Measurements from ENCODE around the gene NFIB.

Gene NFIB

GRCh38 chr9:14192556-14192955 is 121.4 kb downstream of the NFIB start:
- in situ Hi-C loops (cut with MboI; ENCODE audit: low sequenced_read_pairs) = no loop called here

DNA sequence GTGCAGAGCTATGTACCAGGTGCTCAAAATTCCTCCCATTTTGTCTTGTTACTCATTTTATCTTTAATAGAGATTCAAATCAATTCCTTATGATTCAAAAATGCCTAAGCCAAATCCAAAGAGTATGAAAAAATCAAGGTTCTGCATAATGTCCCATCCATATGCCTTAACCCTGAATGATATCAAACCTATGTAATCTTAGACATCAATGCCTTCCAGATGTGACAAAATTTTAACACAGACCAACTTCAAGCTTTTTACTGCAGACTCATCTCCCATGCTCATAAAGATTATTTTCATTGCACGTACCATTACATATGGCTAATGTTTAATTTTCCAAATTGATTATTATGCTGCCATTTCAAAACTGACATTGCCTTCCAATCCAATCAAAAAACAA is 122.4 kb downstream of the NFIB start:
- in situ Hi-C loops (cut with MboI; ENCODE audit: low sequenced_read_pairs) = no loop called here

GRCh38 chr9:14190240-14190639 is 123.7 kb downstream of the NFIB start:
- in situ Hi-C loops (cut with MboI; ENCODE audit: low sequenced_read_pairs) = no loop called here

GRCh38 chr9:14189578-14189977 is 124.4 kb downstream of the NFIB start:
- in situ Hi-C loops (cut with MboI; ENCODE audit: low sequenced_read_pairs) = no loop called here

DNA sequence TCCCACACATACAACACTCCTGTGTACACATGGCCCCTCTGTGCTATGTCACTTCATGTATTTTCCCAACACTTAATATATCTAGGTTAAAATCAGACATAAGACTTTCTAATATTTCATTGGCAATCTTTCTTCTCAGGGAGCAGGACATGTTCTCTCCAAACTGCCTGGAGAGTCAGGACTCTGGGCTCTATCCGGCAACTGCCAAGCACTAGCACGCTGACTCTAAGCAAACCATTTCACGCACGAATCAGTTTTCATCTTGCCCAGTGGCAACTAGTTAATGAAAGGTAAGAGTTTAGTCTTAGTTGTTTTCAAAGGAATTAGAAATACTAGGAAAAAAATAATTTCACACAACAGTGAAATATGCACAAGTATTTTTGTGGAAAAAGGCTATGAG is 124.8 kb downstream of the NFIB start:
- in situ Hi-C loops (cut with MboI; ENCODE audit: low sequenced_read_pairs) = no loop called here

DNA sequence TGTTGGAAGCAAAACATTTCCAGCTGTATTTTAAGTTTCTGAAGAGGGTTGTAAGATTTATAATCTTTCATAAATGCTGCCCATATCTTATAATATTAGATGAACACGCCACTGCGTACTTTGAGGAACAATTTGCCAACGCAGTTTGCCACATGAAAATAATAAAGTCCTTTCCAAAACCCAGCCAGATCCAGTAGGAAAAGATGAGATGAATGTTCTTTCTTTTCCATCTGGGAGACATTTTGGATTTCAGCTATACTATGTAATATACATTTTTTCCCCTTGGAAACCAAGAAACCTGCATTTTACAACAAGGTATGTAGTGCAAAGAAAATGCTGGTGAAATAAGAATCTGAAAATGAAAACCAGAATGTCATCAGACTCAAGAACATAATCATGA is 125.4 kb downstream of the NFIB start:
- in situ Hi-C loops (cut with MboI; ENCODE audit: low sequenced_read_pairs) = no loop called here

DNA sequence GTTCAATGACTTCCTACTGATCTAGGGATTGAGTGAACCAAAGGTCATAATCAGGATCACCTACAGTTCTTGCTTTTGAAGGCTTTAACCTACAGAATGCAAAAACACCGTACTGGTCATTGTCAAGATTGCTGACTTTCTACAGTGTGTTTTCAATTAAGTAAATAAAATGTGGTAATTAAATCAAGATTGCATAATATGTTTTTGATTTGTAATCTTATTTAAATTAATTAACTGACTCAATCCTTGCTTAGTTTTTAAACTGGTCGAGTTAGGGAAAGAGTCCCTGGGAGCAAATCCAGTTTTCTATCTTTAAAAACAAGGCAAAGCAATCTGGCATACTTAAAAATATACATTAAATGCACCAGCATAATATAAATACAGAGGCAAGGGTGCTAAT is 125.9 kb downstream of the NFIB start:
- in situ Hi-C loops (cut with MboI; ENCODE audit: low sequenced_read_pairs) = no loop called here

- in situ Hi-C loops (cut with MboI; ENCODE audit: low sequenced_read_pairs) = no loop called here
These were observed 127.8 kb downstream of the NFIB start for GRCh38 chr9:14186096-14186495.

GRCh38 chr9:14185016-14185415 is 128.9 kb downstream of the NFIB start:
- in situ Hi-C loops (cut with MboI; ENCODE audit: low sequenced_read_pairs) = no loop called here

DNA sequence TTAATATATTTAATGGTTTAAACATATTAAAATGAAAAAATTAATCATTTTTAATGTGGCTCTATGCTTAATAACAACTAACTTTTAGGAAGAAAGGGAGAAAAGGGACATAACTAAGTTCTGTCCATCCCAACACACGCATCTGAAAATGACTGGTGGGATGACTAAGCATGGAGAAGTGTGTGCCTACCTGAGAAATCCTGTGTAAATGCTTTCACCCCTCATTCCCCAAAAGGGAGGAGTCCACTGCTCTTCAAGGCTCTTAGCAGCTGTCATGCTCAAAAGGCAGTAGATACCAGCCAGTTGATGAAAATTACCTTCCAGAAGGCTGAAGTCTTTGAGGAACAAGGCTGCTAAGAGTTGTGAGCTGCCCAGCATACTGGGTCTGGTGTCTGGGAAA is 130.9 kb downstream of the NFIB start:
- in situ Hi-C loops (cut with MboI; ENCODE audit: low sequenced_read_pairs) = no loop called here

DNA sequence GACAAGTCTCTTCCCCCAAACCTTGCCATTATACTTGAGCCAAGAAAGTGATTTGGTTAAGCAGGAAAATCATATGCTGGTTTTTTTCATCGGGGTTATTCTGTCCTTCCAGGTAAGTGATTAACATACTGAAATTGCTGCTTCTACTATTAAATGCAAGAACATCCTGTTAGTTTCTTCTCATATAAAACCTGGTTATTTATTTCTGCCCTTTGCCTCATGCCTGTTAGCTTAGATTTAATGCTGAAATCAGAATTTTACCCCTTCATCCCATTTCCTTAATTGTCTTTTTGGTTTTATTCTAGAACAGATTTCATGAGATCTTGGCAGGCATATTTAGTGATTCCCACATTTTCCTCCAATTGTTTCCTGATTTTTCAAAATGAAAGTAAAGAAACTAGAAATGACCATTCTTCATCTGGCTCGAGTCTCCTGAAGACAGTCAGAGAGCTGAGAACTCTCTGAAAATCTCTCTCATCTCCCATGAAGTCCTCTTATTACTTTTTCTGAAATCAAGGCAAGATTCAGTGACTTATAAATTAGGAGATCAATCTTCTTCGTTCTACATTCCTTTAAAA is 132.9 kb downstream of the NFIB start:
- in situ Hi-C loops (cut with MboI; ENCODE audit: low sequenced_read_pairs) = no loop called here

- in situ Hi-C loops (cut with MboI; ENCODE audit: low sequenced_read_pairs) = no loop called here
These were observed 133.6 kb downstream of the NFIB start for GRCh38 chr9:14180093-14180959.

DNA sequence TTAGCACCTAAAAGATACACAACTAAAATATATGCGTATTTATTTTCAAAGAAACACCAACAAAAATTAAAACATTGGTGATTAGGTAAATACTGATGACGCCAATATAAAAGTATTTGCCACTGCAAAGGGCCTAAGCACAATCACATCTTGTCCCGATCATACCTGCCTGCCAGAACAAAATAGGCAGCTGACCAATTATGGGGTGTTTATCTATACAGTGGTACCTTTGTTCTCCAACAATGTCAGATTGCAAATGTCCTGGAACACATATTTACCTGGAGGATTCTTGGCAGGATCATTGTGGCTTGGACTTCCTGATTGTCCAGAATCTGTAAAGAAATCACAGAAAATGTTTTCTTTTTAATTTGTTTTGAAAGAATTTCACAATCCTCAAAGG is 134.5 kb downstream of the NFIB start:
- in situ Hi-C loops (cut with MboI; ENCODE audit: low sequenced_read_pairs) = no loop called here

DNA sequence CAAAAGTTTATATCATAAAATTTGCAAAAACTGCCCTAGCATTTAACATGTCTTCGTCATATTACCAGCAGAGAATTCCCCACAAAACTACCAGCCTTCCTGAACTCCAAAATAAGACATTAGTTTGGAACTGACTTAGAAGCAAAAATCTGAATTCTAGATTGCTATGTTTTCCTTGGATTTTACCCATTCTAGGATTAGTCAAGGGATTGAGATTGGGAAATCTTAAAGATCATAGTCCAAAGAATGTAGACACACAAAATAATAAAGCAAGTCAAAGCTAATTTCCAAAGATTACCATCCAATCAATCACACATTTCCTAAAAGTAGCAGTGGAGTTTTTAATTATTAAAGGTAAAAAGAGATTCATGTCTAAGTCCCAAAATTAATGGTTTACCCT is 138.2 kb downstream of the NFIB start:
- in situ Hi-C loops (cut with MboI; ENCODE audit: low sequenced_read_pairs) = no loop called here

- in situ Hi-C loops (cut with MboI; ENCODE audit: low sequenced_read_pairs) = no loop called here
These were observed 140.2 kb downstream of the NFIB start for GRCh38 chr9:14173713-14174112.

DNA sequence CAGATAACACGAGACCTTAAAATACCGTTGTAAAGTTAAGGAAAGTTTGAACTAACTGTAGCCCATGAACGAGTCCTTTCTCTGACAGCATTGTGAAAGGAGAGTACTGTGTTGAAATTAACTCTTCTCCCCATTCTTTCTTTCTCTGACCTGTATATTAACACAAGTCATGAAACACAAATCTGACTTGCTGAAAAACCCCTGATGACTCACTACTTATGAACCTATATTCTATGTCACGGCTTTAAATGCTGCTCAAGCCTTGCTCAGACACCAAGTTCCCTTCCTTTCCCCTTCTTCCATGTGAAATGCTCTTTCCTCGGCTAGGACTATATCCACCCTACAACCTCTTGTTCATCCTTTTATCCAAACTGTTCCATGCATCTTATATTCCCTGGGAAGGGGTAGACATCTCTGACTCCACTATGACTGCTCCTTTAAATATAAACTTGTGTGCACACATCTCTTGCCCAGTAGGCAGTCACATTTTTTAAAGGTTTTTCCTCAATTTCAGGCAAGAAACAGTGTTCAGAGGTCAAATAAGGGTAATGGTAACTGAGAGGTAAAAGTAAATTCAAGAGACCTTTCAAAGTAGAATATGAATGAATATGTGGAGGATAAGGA is 142.9 kb downstream of the NFIB start:
- in situ Hi-C loops (cut with MboI; ENCODE audit: low sequenced_read_pairs) = no loop called here

GRCh38 chr9:14170392-14170931 is 143.5 kb downstream of the NFIB start:
- in situ Hi-C loops (cut with MboI; ENCODE audit: low sequenced_read_pairs) = no loop called here

DNA sequence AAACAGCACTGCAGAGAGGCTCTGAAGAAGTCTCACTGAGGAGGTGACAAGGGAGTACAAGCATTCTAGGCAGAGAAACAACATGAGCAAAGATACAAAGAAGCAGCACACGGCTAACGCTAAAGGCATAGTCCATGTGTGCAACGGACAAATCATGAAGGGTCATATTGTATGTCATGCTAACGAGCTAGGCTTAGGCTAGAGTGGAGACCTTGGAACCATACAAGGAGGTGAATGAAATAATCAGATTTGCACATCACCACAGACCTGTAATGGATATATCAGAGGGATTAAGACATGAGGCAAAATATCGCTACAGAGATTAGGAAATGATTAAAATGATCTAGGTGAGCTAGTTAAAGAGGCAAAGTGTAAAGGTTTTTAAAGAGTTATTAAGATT is 145.6 kb downstream of the NFIB start:
- in situ Hi-C loops (cut with MboI; ENCODE audit: low sequenced_read_pairs) = no loop called here

DNA sequence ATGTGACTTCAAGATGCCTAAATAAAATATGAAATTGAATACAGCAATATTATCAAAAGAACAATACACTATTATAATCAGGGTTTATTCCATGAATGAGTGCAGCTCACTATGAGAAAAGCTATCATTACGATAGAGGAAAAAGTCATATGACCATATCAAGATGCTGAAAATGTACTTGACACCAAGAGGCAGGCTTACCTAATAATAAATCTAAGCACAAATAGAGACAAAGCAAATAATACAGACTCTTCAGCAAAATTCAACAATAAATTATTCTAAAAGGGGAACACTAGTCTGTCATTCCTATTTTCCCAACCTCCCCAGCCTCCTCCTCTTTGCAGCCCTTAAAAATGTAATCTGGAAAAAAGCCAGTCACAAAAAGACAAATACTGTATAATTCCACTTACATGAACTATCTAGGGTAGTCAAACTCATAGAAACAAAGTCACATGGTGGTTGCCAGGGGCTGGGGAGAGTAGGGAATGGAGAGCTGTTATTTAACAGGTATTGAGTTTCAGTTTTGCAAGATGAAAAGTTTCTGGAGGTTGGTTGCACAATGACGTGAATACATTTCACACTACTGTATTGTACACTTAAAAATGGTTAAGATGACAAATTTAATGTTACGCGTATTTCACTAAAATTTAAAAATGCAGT is 148.4 kb downstream of the NFIB start:
- in situ Hi-C loops (cut with MboI; ENCODE audit: low sequenced_read_pairs) = no loop called here

GRCh38 chr9:14164908-14165307 is 149.0 kb downstream of the NFIB start:
- in situ Hi-C loops (cut with MboI; ENCODE audit: low sequenced_read_pairs) = no loop called here

DNA sequence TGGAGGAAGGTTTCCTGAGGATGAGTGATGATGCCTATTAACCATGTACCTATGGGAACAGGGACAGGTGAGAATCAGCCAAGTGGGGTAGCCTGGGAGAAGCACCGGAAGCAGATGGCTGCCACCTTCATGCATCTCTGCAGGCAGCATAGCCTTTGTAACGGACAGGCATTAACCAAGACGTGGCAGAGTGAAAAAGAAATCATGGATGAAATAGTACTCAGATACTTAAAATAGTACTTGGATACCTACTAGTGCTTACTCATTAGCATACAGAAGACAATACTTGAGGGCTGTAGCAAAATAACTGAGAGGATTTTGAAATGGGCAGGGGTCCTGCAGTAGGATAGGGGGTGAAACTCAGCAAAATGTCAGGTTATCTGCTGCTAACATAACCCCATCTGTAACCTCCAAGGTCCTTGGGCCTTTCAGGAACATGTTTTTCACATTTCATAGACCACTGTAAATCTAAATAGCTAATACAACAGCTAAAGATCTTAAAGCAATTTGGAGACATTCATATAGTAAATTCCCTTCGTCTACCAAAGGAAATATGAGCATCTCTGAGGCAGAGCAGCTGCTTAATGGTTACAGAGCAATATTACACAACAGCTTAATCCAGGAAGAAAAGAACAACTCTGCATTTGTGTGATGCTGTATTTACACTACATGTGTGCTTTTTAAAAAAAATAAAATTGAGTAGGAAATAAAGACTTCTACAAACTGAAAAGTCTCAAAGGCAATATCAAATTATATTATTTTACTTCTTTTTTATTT is 154.3 kb downstream of the NFIB start:
- in situ Hi-C loops (cut with MboI; ENCODE audit: low sequenced_read_pairs) = no loop called here

Data from HL-60/S4 treated with phorbol 12-myristate 13-acetate at 8.2 ng/mL for 4 days and 3 days (cell line).